ENCODE results near the gene COL24A1. TPM values are rescaled to one million over a fixed set of nuclear protein-coding genes. Genes with fewer than 3 reads are reported as not detected.

The COL24A1 gene
- total and polyA plus RNA-seq, 2 of the 13 experiments (the other 11 are each of a cell fraction or from before 2014, with no cell fraction given), result 0.04 to 0.13 TPM

GRCh38 chr1:86140281-86140880, 16.2 kb downstream of the COL24A1 start:
- DNase-seq (ENCODE audit: low spot score), result no peak
- TF ChIP-seq SRSF1 (optimal IDR thresholded peaks at IDR 0.05; ENCODE audit: low read depth, low read length) (no peak), SNAI1 (CRISPR knock-in tag; IDR thresholded peaks at IDR 0.05; ENCODE audit: borderline replicate concordance) (no peak), ETV6 (CRISPR knock-in tag; conservative IDR thresholded peaks at IDR 0.05) (no peak), CBX1 (IDR thresholded peaks at IDR 0.05; ENCODE audit: low read depth) (no peak), KDM5B (CRISPR knock-in tag; IDR thresholded peaks at IDR 0.05; ENCODE audit: borderline replicate concordance) (no peak), ZSCAN5A (CRISPR knock-in tag; IDR thresholded peaks at IDR 0.05; ENCODE audit: borderline replicate concordance) (no peak), THRA (CRISPR knock-in tag; IDR thresholded peaks at IDR 0.05; ENCODE audit: borderline replicate concordance) (no peak), ZNF460 (CRISPR knock-in tag; IDR thresholded peaks at IDR 0.05; ENCODE audit: borderline replicate concordance) (no peak), PATZ1 (CRISPR knock-in tag; IDR thresholded peaks at IDR 0.05) (no peak), HMG20A (CRISPR knock-in tag; IDR thresholded peaks at IDR 0.05; ENCODE audit: borderline replicate concordance) (no peak)
- H3K9me3 ChIP-seq (ENCODE audit: low read length), result no peaks in the 10 kb centered on the region
- no peaks in the 10 kb centered on the region for H3K36me3 ChIP-seq (replicated peaks in 1 of 2; ENCODE audit: control insufficient read depth in 1 of 2, insufficient read depth in 2 of 2, low read length in 2 of 2)
- H3K4me2 ChIP-seq (ENCODE audit: low read depth, low read length), result no peak overlapping the region
- no peak overlapping the region for H3K27ac ChIP-seq (ENCODE audit: extremely low read length, insufficient read depth, low read length)
- intact Hi-C loops (cut with micrococcal nuclease; ENCODE audit: unreplicated experiment), result no loop called here
- WGBS (ENCODE audit: low lambda C conversion rate), result 0% methylated on average over 3 of the region's 3 CpGs
- FAIRE-seq, result no peak
- no peak for ATAC-seq
- no peak overlapping the region for H3K4me3 ChIP-seq (replicated peaks in 1 of 3; ENCODE audit: insufficient read depth in 1 of 3, low read depth in 2 of 3, low read length in 3 of 3)
- no peaks in the 10 kb centered on the region for H3K4me1 ChIP-seq (ENCODE audit: insufficient read depth, low read length)
- no TSS peak for BruUV-seq (replicated peaks)
- no peak overlapping the region for H2AFZ ChIP-seq (ENCODE audit: low read length)
- no peaks in the 10 kb centered on the region for H4K20me1 ChIP-seq (ENCODE audit: insufficient read depth, low read length)
- no peak overlapping the region for H3K9ac ChIP-seq (ENCODE audit: insufficient read depth, low read depth, low read length)
- no peaks in the 10 kb centered on the region for H3K79me2 ChIP-seq (ENCODE audit: insufficient read depth, low read length)
- POLR2A ChIA-PET, result no interaction called here
- no peaks in the 10 kb centered on the region for H3K27me3 ChIP-seq (ENCODE audit: control insufficient read depth in 1 of 2, insufficient read depth in 2 of 2, low read length in 2 of 2)
- CTCF ChIA-PET (ENCODE audit: low intra/inter-chr PET ratio, low total read pairs), result no interaction called here
- in situ Hi-C loops (cut with HindIII; ENCODE audit: extremely low pct_ligation_motif_present, low pct_unique_long_range_greater_than_20kb), result no loop called here
